Endometrial microvascular endothelial cells (primary cell): ENCODE results near the gene IBA57. TPM values are rescaled to one million over a fixed set of nuclear protein-coding genes. Genes with fewer than 3 reads are reported as not detected.

Experiments used
- in situ Hi-C: cut with HindIII; loops from 2 replicates; pipeline ENCODE4 v1.10.0; 2017; ENCODE audit warnings: low sequenced_read_pairs, low pct_unique_long_range_greater_than_20kb; ENCODE audit errors: inconsistent ontology term
- total RNA-seq: library from RNA; depleted of rRNA; stranded (reverse); fragments of >200 nt; gene quantifications from one replicate; pipeline ENCODE4 v1.2.3, GENCODE V29; 2015; ENCODE audit errors: inconsistent ontology term

The IBA57 gene
- total RNA-seq, 1 donor from 2014 or later, result 2.6 TPM

DNA sequence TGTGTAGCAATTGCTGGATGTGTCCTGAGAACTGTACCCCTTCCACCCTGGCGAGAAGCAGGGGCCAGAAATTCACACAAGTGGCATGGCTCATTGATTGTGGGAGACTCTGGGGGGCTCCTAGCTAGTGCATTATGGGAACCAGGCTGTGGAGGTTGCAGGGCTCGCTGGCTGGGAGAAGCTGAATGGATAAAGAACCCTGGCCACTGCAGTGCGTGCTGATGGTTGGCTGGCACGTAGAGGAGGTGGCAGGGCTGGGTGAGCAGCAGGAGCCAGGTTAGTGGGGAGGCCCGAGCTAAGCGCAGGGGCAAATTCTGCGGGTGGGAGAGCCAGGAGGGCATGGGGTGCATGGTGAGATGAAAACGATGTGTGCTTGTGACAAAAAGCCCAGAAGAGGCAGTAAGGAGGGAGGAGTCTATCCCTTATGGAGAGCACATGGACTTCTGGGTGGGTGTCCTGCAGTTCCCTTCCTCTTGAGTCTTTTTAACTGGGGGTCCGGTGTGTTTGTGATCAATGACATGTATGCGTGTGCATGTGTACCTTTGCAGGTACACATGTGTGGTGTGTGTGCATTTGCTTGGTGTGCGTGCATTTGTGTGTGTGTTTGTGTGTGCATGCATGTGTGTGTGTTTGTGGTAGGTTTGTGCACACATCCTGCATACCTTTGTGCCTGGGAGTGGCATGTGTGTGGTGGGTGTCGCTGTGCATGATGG is 22.0 kb upstream of the IBA57 start:
- in situ Hi-C loops, result no loop called here

DNA sequence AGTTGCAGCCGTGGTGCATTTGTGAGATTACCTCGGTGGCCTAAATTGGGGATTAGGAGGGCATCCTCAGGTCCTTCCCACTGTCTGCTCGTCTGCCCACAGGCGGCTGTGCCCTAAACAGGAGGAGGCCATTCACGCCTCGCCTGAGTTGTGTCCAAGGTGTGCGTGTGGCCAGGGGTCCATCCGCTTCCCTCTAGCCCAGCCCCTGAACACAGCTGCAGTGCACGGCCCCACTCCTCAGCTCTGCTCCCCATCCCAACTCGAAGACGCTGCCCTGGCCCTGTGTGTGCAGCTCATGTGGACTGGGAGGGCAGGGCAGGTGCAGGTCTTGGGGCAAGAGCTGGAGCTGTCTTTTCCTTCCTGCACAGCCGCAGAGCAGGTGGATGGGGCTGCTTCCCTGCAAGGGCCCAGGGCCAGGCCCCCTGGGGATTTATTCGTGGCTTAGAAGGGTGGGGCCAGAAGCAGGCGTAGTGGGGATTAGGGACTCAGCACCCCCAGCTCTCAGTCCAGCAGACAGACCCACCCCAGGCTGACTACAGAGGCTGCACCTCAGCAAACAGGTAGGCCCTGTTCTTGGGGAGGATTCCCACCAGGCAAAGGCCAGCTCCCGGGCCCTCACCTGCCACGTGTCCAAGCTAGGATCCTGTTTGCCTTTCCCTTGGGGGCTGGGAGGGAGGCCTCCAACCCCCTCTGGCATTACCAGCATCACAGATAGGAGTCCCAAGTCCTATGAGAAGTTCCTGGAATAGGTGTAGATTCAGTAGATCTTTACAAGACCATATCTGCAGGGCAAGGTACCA is 21.2 kb upstream of the IBA57 start:
- in situ Hi-C loops, result no loop called here

DNA sequence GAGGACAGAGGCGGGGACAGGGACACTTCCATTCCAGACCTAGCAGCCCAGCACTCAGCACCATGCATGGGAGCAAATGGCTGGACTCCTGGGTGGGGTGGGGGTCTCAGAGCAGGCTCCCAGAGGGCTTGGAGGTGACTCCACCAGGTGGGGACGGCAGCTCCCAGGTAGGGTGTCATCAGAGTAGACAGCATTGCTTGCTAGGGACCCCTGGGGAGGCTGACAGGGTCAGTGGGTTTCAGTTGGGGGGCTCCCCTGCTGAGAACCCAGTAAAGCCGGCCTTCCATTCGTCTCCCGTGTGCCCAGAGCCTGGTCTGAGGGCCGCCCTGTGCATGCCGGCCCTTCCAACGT is 20.6 kb upstream of the IBA57 start:
- in situ Hi-C loops, result no loop called here

DNA sequence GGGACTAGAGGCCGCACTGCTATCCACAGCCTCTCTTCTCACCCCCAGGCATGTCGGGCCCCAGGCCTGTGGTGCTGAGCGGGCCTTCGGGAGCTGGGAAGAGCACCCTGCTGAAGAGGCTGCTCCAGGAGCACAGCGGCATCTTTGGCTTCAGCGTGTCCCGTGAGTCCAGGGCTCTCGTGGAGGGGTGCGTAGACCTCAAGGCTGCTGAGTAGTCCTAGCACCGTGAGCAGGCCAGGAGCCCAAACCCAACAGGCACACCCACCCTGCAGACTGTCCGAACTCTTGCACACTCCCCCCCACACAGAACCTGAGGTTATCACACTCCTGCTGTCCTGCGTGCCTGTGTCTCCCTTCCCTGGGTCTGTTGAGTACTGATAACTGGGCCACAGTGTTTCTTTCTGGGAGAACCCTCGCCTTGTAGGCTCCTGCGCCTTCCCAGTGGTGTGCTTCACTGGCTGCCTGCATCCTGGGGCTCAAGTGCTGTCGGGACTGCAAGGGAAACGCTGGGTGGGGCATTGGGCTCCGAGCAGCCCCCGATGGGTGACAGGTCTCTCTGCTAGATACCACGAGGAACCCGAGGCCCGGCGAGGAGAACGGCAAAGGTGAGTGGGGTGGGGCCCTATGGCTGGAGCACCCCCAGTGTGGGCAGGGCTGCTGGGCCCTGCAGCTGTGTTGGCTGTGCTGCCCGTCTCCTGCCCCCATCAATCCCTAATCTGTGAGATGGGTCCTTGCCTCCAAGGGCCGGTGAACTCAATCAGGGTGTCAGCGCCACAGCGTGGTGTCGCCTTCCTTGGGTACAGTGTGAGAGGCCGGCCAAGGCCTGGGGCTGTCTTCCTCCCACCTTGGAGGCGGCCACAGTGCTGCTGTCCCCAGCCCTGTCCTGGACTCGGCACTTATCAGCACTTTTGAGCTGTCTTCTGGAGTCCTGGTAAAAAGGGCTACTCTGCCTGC is 19.9 kb upstream of the IBA57 start:
- in situ Hi-C loops, result no loop called here

DNA sequence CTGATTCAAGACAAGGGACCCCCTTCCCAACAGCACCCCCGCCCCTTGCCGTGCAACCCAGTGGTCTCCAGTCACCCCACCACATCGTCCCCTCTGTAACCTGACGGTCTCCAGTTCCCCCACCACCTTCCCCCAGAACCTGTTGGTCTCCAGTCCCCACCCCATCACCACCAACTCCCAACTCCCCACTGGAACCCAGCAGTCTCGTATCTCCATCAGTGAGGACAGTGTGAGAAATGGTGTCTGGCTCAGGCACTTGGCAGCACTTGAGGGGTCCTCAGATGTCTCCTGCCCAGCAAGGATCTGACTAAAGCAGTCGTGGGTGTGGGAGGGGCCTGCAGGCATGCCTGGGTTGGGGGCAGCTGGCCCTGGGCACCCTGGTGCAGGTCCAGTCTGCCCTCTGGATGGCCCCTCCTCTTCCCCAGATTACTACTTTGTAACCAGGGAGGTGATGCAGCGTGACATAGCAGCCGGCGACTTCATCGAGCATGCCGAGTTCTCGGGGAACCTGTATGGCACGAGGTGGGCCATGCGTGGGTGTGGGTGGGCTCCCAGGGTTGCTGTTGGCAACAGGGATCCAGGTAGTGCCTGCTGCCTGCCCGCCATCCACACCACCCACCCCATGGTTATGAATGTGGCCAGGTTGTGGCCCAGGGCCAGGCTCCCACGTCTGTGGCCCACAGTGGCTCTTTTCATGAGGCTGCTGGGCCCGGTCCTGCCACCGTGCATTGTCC is 19.0 kb upstream of the IBA57 start:
- in situ Hi-C loops, result no loop called here

DNA sequence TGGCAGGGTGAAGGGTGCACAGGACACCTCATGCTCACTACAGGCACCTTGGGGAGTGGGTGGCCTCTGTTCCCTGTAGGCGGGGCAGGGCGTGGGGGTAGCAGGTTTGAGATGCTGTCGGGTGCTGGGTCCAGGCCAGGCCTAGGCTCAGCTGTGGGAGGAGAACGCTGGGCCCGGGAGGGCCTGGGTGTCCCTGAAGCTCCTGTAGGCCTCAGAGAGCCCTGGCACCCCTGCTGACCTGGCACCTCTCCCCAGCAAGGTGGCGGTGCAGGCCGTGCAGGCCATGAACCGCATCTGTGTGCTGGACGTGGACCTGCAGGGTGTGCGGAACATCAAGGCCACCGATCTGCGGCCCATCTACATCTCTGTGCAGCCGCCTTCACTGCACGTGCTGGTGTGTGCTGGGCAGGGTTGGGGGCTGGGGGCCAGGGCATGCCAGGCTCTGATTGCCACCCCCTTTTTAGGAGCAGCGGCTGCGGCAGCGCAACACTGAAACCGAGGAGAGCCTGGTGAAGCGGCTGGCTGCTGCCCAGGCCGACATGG is 18.4 kb upstream of the IBA57 start:
- in situ Hi-C loops, result no loop called here

DNA sequence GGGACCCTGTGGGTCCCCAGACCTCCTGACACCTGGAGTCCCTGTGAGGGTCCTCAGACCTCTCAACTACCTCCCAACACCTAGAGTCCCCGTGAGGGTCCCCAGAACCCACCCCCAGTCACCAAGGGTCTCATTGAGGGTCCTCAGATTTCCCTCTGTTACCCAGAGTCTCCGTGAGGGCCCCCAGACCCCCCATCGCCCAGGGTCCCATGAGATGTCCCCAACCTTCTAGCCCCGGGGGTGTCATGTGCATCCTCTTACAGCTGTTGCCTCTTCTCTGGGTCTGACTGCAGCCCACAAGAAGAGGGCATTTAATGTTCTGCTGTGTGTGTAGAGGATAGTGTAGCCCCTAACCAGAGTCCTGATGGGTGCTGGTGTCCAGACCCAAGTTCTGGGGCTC is 17.8 kb upstream of the IBA57 start:
- in situ Hi-C loops, result no loop called here

DNA sequence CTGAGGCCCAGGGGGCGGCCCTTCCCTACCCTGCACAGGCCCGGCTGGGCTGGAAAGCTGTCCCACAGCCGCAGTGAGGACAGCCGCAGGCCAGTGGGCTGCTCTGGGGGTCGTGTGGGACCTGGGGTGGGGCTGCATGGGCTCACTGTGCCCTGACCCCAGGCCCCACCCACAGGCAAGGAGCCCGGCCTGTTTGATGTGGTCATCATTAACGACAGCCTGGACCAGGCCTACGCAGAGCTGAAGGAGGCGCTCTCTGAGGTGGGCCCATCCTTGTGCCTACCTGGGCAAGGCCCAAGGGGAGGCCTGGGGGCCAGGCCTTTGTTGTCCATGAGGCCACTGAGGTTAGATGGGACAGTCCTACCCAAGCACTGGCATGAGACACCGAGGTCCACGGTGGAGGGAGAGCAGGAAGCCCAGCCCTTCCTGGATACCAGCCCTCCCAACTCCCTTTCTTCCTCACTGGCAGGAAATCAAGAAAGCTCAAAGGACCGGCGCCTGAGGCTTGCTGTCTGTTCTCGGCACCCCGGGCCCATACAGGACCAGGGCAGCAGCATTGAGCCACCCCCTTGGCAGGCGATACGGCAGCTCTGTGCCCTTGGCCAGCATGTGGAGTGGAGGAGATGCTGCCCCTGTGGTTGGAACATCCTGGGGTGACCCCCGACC is 17.3 kb upstream of the IBA57 start:
- in situ Hi-C loops, result no loop called here

DNA sequence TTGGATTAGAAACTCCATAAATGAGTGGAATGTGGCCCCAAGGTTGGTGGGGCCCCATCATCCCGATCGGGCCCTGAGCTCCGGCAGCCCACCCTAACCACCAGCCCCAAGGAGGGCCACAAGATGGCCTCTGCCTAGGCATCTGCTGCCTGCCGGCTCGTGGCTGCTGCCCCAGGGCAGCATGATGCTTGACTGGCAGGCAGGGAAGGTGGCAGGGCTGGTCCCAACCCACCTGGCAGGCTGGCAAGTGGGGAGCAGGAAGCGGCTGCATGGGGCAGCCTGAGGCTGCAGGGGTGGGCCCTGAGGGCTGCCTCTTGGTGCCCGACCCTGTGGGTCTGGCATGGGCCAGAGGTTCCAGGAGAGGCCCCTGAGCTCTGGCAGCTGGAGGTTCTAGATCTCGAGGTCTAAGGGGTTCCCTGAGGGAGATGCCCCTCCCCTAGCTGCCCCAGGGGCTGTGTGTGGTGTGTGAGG is 16.6 kb upstream of the IBA57 start:
- in situ Hi-C loops, result no loop called here

DNA sequence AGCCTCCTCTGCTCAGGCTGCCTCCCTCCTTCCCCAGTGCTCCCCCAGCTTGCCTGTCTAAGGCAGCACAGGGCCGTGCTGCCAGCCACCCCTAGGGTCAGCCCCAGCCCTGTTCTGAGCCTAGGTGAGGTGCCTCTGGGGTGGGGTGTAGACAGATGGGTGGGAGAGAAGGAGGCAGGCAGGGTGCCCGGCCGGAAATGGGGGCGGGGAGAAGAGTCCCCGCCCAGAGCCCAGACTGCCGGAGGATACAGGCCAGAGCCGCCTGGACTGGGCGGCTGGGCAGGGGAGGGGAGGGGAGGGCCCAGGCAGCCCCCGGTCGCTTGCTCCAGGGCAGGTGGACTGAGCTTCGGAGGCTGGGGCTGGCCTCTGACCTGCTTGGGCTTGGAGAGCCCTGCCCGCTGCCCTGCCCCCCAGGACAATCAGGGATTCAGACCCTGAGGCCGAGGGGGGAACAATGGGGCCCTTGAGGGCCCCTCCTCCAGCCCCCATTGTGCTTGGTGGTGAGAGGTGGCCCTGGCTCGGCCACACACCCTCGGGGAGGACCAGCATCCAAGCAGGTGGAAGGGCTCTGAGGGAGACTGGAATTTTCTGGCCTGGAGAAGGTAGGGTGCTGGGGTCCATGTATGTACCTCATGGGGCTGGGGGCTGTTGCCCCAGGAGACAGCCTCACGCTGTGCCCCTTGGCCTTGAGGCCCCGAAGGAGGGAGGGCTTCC is 16.0 kb upstream of the IBA57 start, which contains the start of gene GJC2:
GJC2 (plus strand) TSS at position 525 of the 714 bp plus-strand sequence. CDS start 7,829 bp downstream, outside the sequence.
- in situ Hi-C loops, result no loop called here

DNA sequence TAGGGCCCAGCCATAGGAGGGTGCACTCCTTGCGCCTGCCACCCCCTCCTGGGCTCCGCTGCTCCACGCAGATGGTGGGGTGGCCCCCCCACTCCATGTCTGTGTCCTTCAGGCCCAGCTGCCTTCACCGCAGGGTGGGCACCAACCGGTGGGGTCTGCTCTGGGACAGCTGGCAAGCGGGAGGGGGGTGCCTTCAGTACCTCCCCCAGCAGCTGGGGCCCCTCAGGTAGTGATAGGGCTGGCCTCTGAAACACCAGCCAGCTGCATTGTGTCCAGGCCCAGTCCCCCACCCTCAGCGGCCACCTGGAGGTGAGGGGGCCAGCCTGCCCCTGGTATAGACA is 15.5 kb upstream of the IBA57 start:
- in situ Hi-C loops, result no loop called here

DNA sequence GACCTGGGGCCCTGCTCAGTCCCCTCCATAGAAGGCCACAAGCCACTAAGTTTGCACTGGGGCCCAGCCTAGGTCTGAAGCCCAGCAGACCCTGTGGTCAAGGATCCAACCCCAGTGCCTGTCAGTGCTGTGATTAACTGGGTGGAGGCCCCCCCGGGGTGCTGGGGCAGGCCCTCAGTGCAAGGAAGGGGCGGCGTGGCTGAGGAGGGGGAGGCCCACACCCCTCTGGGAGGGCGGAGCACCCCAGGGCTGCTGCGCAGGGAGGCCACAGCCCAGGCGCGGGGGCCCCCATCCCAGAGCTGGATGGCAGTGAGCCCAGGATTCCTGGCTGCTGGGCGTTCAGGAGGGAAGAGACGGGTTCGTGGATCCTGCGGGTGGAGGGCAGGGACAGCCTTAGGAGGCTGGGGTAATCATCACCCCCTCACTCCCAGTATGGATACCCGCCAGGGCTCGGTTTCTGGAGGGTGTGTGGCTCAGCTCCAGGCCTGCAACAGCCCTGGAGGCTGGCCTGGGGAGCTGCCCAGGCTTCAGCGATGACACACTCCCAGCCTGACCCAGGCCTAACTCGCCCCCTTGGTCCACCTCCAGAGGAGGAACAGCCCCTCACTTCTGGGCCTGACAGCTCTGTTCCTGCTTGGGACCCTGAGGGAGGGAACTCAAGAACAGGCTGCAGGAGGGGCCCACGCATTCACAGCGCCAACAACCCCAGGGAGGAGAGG is 15.0 kb upstream of the IBA57 start:
- in situ Hi-C loops, result no loop called here

DNA sequence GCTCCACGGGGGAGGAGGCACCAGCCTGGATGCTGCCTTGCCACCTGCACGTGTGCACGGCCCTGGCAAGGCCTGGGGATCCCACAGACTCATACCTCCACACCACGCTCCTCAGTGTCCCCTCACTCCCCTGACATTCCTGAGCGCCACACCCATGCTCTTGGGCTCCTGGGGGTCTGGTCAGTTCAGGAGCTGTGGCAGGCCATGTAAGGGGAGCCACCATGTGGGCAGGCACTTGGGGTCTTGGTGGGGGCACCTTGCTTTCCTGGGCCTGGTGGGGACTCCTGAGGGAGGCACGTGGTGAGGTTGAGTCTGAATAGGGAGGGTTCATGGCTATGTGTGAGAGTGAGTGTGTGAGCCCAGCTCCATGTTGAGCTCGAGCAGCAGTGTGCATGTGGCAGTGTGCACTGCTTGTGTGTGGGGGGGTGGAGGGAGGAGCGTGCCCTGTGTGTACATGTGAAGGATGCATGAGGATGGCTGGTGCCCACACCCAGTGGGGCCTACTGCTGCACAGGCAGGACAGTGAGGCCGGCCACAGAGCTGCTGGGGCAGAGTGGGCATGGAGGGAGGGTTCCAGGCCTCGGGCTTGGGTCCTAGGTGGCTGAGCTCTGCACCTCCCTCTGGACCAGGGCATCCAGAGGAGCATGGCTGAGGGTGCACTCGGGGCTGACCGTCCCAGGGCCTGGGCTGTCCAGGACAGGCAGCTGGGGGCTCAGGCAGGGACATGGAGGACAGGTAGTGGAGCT is 14.3 kb upstream of the IBA57 start:
- in situ Hi-C loops, result no loop called here

DNA sequence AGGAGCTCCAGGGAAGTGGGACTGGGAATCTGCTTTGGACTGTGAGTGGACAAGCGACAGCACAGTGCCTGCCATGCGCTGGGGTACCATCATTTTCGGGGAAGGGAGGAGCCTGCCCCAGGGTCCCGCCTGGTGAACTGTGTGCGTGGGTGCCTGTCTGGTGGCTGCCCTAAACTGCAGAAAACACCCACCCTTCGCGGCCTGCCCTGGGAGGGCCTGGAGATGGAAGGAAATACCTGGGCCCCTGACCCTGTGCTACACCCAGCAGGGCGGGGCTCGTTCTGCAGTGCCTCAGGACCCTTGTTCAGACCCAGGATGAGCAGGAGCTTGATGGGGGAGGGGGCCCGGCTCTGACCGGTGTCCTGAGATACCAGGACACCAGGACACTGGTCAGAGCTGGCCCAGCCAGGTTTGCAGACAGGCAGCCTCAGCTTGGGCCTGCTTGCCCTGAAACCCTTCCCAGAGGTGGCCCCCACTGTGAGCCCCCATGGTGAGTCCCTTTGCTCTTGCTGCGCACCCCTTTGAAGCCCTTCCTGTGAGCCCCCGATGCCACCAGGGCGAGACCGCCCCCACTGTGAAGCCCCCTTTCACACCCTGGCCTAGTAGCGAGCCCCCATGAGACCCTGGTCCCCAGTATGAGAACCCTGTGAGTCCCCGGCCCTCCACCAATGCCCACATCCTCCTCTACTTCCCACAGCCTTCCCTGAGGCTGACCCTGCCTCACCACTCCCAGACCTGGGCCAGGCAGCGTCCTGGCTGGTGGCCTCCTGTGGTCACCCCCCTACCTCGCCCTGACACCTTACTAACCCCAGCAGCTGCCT is 13.3 kb upstream of the IBA57 start:
- in situ Hi-C loops, result no loop called here

DNA sequence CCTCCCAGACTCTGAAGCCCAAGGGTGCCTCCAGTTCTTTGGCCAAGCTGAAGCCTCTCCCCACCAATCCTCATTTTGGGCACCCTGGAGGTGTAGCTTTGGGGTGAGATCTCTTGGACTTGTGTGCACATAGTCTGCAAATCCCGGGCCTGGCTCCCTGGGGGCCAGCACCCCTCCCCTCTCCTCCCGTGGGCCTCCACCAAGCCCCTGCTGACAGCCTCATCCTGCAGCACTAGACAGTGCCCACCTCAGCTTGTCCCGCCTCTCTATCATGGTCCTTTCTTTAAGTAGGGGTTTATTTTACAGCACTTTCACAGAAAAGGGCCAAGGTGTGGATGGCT is 12.7 kb upstream of the IBA57 start:
- in situ Hi-C loops, result no loop called here
